RWPE1 (cell line): ENCODE measurements around the gene ARHGAP22.

ENCODE experiments used
- CTCF ChIA-PET: fragments of 350-600 bp; sonication (Branson Sonifier 250); formaldehyde crosslinking; extraction: SDS; loops from one replicate; lab custom pipeline; 2021; lab: Yijun Ruan, JAX
- POLR2A ChIA-PET: fragments of 400-600 bp; formaldehyde crosslinking; extraction: SDS; loops from one replicate; lab custom pipeline; 2020; ENCODE audit warnings: antibody characterized with exemption; ENCODE audit not compliant: low non-redundant PET; lab: Yijun Ruan, JAX
- DNase-seq: peaks from one replicate; pipeline ENCODE4 v3.0.0; 2012; ENCODE audit warnings: low spot score
- H3K27ac ChIP-seq: fragments of 450-650 bp; 2 replicates; pipeline ENCODE4 v1.5.1; 2017
- TF ChIP-seq, protein P1 (sequence below): fragments of 450-650 bp; conservative IDR thresholded peaks from 2 replicates; pipeline ENCODE4 v1.5.1; 2017; ENCODE audit warnings: low read depth, mild to moderate bottlenecking

Gene ARHGAP22

DNA sequence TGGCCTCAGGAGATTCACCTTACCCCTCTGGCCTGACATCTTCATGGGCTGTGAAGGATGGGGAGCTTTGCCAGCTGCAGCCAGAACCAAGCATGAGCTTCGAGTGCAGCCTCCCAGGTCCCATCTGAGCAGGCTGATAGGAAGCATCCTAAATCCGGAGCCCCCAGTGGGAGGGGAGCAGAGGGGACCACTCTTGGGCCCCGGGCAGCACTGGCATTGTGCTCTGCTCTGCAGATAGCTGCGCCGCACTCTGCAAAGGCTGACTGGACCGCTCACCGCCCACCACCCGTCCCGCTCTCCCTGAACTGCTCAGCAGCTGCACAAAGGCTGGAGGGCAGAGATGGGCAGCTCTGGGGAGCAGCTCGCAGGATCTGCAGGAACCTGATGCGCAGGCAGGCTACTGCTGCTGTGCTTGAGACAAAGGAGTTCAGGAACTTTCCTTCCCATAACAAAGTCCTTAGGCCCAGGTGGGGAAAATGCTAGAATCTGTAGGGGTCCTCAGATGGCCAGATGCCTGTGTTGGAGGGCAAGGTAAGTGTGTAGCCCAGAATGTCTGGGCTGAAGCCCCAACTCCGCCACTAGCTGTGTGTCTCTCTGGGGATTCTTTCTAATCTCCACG lies 51.8 kb downstream of the ARHGAP22 start:
- CTCF ChIA-PET = interaction anchor here (3.7 kb wide), 1 partner anchor 103 kb away, joined by 23 read pairs; no protein-coding TSS in a partner anchor
- POLR2A ChIA-PET = interaction anchor here (1.1 kb wide), 1 partner anchor 103 kb away, joined by 4 read pairs; no protein-coding TSS in a partner anchor
- no peak overlapping the region for H3K27ac ChIP-seq
- TF ChIP-seq, protein P1, sequence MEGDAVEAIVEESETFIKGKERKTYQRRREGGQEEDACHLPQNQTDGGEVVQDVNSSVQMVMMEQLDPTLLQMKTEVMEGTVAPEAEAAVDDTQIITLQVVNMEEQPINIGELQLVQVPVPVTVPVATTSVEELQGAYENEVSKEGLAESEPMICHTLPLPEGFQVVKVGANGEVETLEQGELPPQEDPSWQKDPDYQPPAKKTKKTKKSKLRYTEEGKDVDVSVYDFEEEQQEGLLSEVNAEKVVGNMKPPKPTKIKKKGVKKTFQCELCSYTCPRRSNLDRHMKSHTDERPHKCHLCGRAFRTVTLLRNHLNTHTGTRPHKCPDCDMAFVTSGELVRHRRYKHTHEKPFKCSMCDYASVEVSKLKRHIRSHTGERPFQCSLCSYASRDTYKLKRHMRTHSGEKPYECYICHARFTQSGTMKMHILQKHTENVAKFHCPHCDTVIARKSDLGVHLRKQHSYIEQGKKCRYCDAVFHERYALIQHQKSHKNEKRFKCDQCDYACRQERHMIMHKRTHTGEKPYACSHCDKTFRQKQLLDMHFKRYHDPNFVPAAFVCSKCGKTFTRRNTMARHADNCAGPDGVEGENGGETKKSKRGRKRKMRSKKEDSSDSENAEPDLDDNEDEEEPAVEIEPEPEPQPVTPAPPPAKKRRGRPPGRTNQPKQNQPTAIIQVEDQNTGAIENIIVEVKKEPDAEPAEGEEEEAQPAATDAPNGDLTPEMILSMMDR = no peak
- no peak for DNase-seq

DNA sequence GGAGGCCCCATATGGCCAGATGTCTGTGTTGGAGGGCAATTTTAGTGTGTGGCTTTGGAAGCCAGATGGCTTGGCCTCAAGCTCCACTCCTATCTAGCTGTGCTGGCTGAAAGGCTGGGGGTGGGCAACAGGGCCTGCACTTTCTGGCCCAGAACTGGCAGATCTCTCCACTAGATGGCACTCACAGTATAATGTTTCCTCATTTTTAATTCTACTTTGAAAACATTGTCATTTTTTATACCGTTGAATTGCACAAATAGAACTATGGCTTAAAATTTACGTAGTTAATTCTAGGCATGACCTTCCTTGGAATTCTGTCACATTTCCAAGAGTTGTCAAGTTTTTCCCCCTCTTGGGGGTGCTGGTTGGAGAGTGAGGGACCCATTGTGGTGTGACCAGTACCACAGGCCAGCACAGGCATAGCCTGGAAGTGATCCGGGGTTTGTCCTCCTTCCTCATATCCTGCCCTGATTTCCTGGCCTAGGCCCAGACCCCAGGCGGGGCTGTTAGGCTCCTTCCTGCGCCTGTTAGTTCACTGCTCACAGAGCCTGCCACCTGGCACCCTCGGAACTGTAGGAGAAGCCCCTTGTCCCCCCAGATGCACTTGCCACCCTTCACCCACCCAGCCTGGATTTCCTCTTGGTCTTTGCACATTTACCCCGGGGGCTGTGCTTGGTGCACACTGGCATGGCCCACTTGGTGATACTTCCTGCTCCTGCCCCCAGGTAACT lies 52.8 kb downstream of the ARHGAP22 start:
- DNase-seq = peak; percentile 64
- CTCF ChIA-PET = interaction anchor here (0.5 to 3.7 kb wide), 4 partner anchors 48 to 328 kb away, joined by 3 to 23 read pairs (median 5); no protein-coding TSS in a partner anchor
- no peak overlapping the region for H3K27ac ChIP-seq
- POLR2A ChIA-PET = interaction anchor here (1.1 kb wide), 1 partner anchor 104 kb away, joined by 4 read pairs; no protein-coding TSS in a partner anchor
- TF ChIP-seq, protein P1 = peak; percentile 77

DNA sequence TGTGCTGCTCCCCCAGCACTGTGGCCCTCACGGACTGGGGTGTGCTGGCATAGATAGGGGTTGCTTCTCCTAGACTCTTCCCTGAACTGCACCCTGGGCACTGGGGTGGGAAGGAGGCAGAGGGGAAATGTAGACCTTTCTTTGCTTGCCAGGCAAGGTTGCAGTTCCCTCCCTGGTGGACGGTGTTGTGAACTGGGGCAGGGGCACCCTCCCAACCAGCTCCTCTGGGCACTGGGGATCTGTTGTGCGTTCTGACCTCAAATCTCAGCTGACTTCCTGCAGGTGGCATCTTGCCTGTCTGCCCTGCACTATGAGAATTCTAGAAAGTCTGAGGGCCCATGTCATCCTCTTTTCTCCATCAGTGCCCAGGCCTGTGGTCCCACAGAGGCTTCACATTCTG lies 53.9 kb downstream of the ARHGAP22 start:
- POLR2A ChIA-PET = no interaction called here
- CTCF ChIA-PET = interaction anchor here (0.8 to 3.7 kb wide), 3 partner anchors 46 to 107 kb away, joined by 3 to 23 read pairs (median 6); no protein-coding TSS in a partner anchor
- no peak for DNase-seq

DNA sequence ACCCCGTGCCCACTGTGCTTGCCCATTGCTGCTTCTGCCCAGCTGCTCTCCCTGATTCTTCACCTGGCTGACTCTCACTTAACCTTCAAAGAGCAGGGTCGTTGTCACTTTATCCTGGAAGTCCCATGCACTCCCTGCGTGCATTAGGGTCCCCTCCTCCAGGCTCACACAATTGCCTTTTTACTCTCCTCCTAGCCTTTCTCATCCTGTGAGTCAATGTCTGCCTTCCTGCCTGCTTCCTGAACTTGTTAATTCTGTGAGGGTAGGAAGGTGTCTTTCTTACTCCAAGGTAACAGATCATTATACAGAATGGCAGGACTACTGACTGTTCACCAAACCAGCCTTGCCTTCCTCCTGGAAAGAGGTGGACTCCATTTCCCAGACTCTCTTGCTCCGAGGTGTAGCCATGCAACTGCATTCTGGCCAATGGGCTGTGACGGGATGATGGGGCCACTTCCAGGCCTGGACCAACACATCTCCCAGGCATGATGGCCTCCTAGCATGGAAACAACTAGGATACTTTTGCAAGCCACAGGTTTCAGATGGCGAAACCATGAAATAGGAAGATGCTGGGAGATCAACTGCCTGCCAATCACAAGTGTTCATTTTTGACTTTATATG lies 54.7 kb downstream of the ARHGAP22 start:
- no peak overlapping the region for H3K27ac ChIP-seq
- TF ChIP-seq, protein P1 = no peak
- DNase-seq = no peak
- CTCF ChIA-PET = interaction anchor here (0.7 to 4.5 kb wide), 2 partner anchors 106 to 943 kb away, joined by 3 to 32 read pairs; no protein-coding TSS in a partner anchor
- POLR2A ChIA-PET = no interaction called here

More for the DNA sequence above, 53.9 kb downstream of the ARHGAP22 start:
- TF ChIP-seq, protein P1 = no peak
- H3K27ac ChIP-seq = no peak overlapping the region

DNA sequence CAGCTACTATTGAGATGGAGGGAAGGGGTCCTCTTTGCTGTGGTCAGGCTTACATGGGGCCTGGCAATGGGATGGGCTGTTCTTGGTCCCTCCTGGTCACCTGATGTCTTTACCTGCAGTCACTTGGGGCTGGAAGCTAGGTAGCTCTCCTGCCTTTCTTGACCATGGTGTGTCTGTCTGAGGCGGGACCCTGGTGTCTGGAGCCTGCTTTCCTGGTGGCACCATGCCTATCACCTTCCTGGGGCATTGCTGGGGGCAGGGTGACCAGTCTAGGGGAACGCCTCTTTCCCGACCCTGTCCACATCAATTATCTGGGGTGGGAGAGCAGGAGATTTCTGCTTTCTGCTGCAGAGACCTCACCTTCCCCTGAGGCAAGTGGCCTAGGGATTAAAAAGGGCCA lies 55.6 kb downstream of the ARHGAP22 start:
- H3K27ac ChIP-seq = no peak overlapping the region
- ChIA-PET POLR2A (no interaction called here), CTCF (interaction anchor here (0.6 to 4.5 kb wide), 2 partner anchors 107 to 109 kb away, joined by 3 to 32 read pairs; no protein-coding TSS in a partner anchor)
- DNase-seq = no peak
- TF ChIP-seq, protein P1 = no peak
